Panc1 (cell line): ENCODE data around the gene FFAR1. TPM values are rescaled to one million over a fixed set of nuclear protein-coding genes. Genes with fewer than 3 reads are reported as not detected.

ENCODE experiments used
- ATAC-seq: fragments of 200-7000 bp; cut with Tn5 transposase; 2 replicates; pipeline ENCODE4 v1.9.1; 2020; ENCODE audit warnings: mild to moderate bottlenecking, moderate library complexity
- BruUV-seq: library from RNA; stranded (reverse); fragments of 400-500 nt; replicated peaks from 2 replicates; lab custom pipeline; 2021; lab: Mats Ljungman, UMichigan
- CTCF ChIA-PET: fragments of 300-600 bp; sonication (Branson Sonifier 250); formaldehyde crosslinking; loops from one replicate; lab custom pipeline; 2022; ENCODE audit warnings: antibody characterized with exemption; lab: Charles Lee
- POLR2A ChIA-PET: fragments of 300-600 bp; sonication (Branson Sonifier 250); formaldehyde crosslinking; loops from one replicate; lab custom pipeline; 2022; ENCODE audit warnings: antibody characterized with exemption; lab: Charles Lee
- DNase-seq: peaks from one replicate; pipeline ENCODE4 v3.0.0-alpha.2; 2010; ENCODE audit warnings: low read depth, low spot score
- H3K27ac ChIP-seq: 2 replicates; pipeline ENCODE4 v1.5.1; 2011; ENCODE audit warnings: mild to moderate bottlenecking, low read length, inconsistent platforms
- H3K27me3 ChIP-seq: fragments of 200-500 bp; sonication (Bioruptor generic); 2 replicates; pipeline ENCODE4 v1.6.0; 2014; ENCODE audit warnings: low read length, inconsistent platforms; ENCODE audit not compliant: control insufficient read depth, insufficient read depth
- H3K36me3 ChIP-seq: fragments of 200-500 bp; sonication (Bioruptor generic); 2 replicates; pipeline ENCODE4 v1.5.1; 2014; ENCODE audit warnings: inconsistent platforms, mild to moderate bottlenecking, low read length, moderate library complexity; ENCODE audit not compliant: control insufficient read depth, insufficient read depth
- H3K4me1 ChIP-seq: 2 replicates; pipeline ENCODE4 v1.5.1; 2011; ENCODE audit warnings: inconsistent platforms, mild to moderate bottlenecking, low read length, moderate library complexity; ENCODE audit not compliant: control insufficient read depth, insufficient read depth
- H3K4me3 ChIP-seq, 2 experiments: 2 replicates each; pipeline ENCODE4 v1.5.1; 2011 to 2012; ENCODE audit warnings: low read depth in 2 of 2, low read length in 2 of 2, mild to moderate bottlenecking in 2 of 2, inconsistent platforms in 1 of 2, moderate library complexity in 1 of 2
- H3K9me3 ChIP-seq: fragments of 200-500 bp; sonication (Bioruptor generic); 2 replicates; pipeline ENCODE4 v1.5.1; 2014; ENCODE audit warnings: low read depth, mild to moderate bottlenecking, inconsistent platforms, low read length, moderate library complexity; ENCODE audit not compliant: control insufficient read depth, insufficient read depth
- CTCF ChIP-seq: fragments of 450-650 bp; IDR thresholded peaks from 2 replicates; pipeline ENCODE4 v1.5.1; 2017; ENCODE audit warnings: mild to moderate bottlenecking
- POLR2AphosphoS5 ChIP-seq: IDR thresholded peaks from 2 replicates; pipeline ENCODE4 v1.6.1; 2012; ENCODE audit warnings: mild to moderate bottlenecking, low read depth, low read length, moderate library complexity
- REST ChIP-seq, 2 experiments: IDR thresholded peaks; 2 replicates each; pipeline ENCODE4 v1.6.1; 2011 to 2012; ENCODE audit warnings: low read depth in 2 of 2, control low read depth in 1 of 2, low read length in 1 of 2, mild to moderate bottlenecking in 1 of 2, moderate library complexity in 1 of 2; ENCODE audit not compliant: insufficient read depth in 1 of 2
- SIN3A ChIP-seq: IDR thresholded peaks from 2 replicates; pipeline ENCODE4 v1.6.1; 2012; ENCODE audit warnings: low read depth, mild to moderate bottlenecking, low read length, moderate library complexity, borderline replicate concordance; ENCODE audit not compliant: insufficient read depth
- TCF7L2 ChIP-seq: IDR thresholded peaks from 2 replicates; pipeline ENCODE4 v1.6.1; 2011; ENCODE audit warnings: mild to moderate bottlenecking, low read depth, low read length, inconsistent platforms
- in situ Hi-C: cut with HindIII; loops from 2 replicates; pipeline ENCODE4 v1.10.0; 2016; ENCODE audit warnings: low sequenced_read_pairs, low pct_unique_long_range_greater_than_20kb
- intact Hi-C: fragments of 100-400 bp; cut with micrococcal nuclease; formaldehyde crosslinking; loops from one replicate; pipeline ENCODE4 v1.10.0; 2022; ENCODE audit not compliant: unreplicated experiment
- total RNA-seq: library from RNA; stranded (reverse); gene quantifications from one replicate; pipeline ENCODE4 v1.2.1, GENCODE V29; 2021; ENCODE audit not compliant: unreplicated experiment

Gene FFAR1
- total RNA-seq, 1 experiment from 2014 or later, result not detected

- DNase-seq (no peak), ATAC-seq (no peak)
- ChIA-PET POLR2A (no interaction called here), CTCF (no interaction called here)
- TF ChIP-seq POLR2AphosphoS5 (no peak), TCF7L2 (no peak), CTCF (no peak), SIN3A (no peak), REST (IDR thresholded peaks at IDR 0.05; ENCODE audit: insufficient read depth in 1 of 2, low read depth in 2 of 2, low read length in 1 of 2) (no peak)
- H3K4me1 ChIP-seq, result no peaks in the 10 kb centered on the region
- no TSS peak for BruUV-seq
- in situ Hi-C loops (no loop called here), intact Hi-C loops (no loop called here)
- H3K4me3 ChIP-seq, result no peak overlapping the region
- no peak overlapping the region for H3K27ac ChIP-seq
- H3K36me3 ChIP-seq, result no peaks in the 10 kb centered on the region
- H3K27me3 ChIP-seq, result peaks cover 4% of the 10 kb centered on the region; the same call in 1 of the 2 replicates
- no peaks in the 10 kb centered on the region for H3K9me3 ChIP-seq
Observed at GRCh38 chr19:35348911-35349611, 1.4 kb downstream of the FFAR1 start.

GRCh38 chr19:35349614-35350521, 2.2 kb downstream of the FFAR1 start:
- DNase-seq, result no peak
- Histone ChIP-seq H3K27me3 (peaks cover 4% of the 10 kb centered on the region; the same call in 1 of the 2 replicates), H3K27ac (no peak overlapping the region), H3K4me3 (no peak overlapping the region), H3K9me3 (no peaks in the 10 kb centered on the region), H3K4me1 (no peaks in the 10 kb centered on the region), H3K36me3 (no peaks in the 10 kb centered on the region)
- BruUV-seq, result no TSS peak
- POLR2A ChIA-PET, result no interaction called here
- CTCF ChIA-PET, result no interaction called here
- in situ Hi-C loops (no loop called here), intact Hi-C loops (loop anchor here (10.0 kb wide), 1 partner anchor 145 kb away; the partner anchor contains the start of gene KRTDAP)
- no peak for ATAC-seq
- no peak for TF ChIP-seq TCF7L2
- no peak for TF ChIP-seq POLR2AphosphoS5
- TF ChIP-seq CTCF, result no peak
- TF ChIP-seq SIN3A, result no peak
- no peak for TF ChIP-seq REST (IDR thresholded peaks at IDR 0.05; ENCODE audit: insufficient read depth in 1 of 2, low read depth in 2 of 2, low read length in 1 of 2)
